DND-41 (cell line): ENCODE data around the gene TDRD7.

Source experiments
- CTCF ChIP-seq: IDR thresholded peaks from 2 replicates; pipeline ENCODE4 v1.5.1; 2012; ENCODE audit warnings: borderline replicate concordance, low read length, moderate library complexity, mild to moderate bottlenecking; ENCODE audit not compliant: poor library complexity, severe bottlenecking; ENCODE audit errors: extremely low read depth
- EZH2 ChIP-seq: IDR thresholded peaks from 3 replicates; pipeline ENCODE4 v1.6.1; 2012; ENCODE audit warnings: borderline replicate concordance, low read depth, mild to moderate bottlenecking, moderate library complexity, low read length, inconsistent platforms; ENCODE audit not compliant: severe bottlenecking

DNA sequence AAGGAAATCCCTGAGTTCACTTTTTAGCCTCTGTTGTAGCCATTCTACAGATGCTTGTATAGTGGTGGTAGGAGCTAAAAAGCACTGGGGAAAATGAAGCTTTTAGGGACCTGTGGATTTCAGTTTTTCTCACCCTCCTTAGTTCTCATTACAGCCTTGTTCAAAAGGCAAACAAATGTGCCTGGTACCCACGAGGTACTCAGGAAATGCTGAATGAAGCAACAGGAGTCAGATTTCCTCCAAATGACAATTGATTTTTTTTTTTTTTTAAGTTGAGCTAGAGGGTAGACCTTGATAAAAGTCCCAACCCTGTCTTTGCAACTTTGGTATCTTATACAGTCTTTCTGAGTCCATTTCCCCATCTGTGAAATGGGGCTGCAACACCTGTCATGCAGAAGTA is 68.3 kb downstream of the TDRD7 start:
- TF ChIP-seq CTCF (no peak), EZH2 (no peak)
